Endothelial cell of umbilical vein (primary cell): ENCODE results near the gene LRRC31.

Experiments
- CTCF ChIP-seq, 2 donors: IDR thresholded peaks; 1 replicate in 1 of 2; 2 replicates in 1 of 2; pipeline ENCODE4 v1.5.1; 2011; ENCODE audit warnings: low read length in 2 of 2, mild to moderate bottlenecking in 2 of 2, moderate library complexity in 2 of 2, control low read depth in 1 of 2, inconsistent platforms in 1 of 2, low read depth in 1 of 2; ENCODE audit not compliant: insufficient read depth in 1 of 2; ENCODE audit errors: extremely low read depth in 1 of 2
- EZH2 ChIP-seq: IDR thresholded peaks from 2 replicates; pipeline ENCODE4 v1.6.1; 2012; ENCODE audit warnings: borderline replicate concordance, low read depth, mild to moderate bottlenecking, moderate library complexity, low read length, inconsistent platforms; ENCODE audit not compliant: severe bottlenecking
- POLR2A ChIP-seq: IDR thresholded peaks from 2 replicates; pipeline ENCODE4 v1.6.1; 2012; ENCODE audit warnings: low read depth, mild to moderate bottlenecking, control low read depth, low read length

GRCh38 chr3:169811631-169812331 lies 58.0 kb downstream of the LRRC31 start:
- no peak for TF ChIP-seq EZH2
- TF ChIP-seq CTCF (IDR thresholded peaks at IDR 0.05; ENCODE audit: extremely low read depth in 1 of 2, insufficient read depth in 1 of 2, low read depth in 1 of 2, low read length in 2 of 2): no peak
- TF ChIP-seq POLR2A: no peak
